HL-60 (cell line): ENCODE data around the gene GPR4.

Experiments used
- CTCF ChIP-seq: IDR thresholded peaks from one replicate; pipeline ENCODE4 v1.5.1; 2011; ENCODE audit warnings: low read length, control low read depth, inconsistent platforms; ENCODE audit not compliant: insufficient read depth
- GABPA ChIP-seq: IDR thresholded peaks from 2 replicates; pipeline ENCODE4 v1.6.1; 2012; ENCODE audit warnings: low read depth
- POLR2AphosphoS5 ChIP-seq: IDR thresholded peaks from 2 replicates; pipeline ENCODE4 v1.6.1; 2012; ENCODE audit warnings: low read depth
- REST ChIP-seq: IDR thresholded peaks from 2 replicates; pipeline ENCODE4 v1.6.1; 2012; ENCODE audit warnings: low read depth; ENCODE audit not compliant: insufficient replicate concordance
- SPI1 ChIP-seq: IDR thresholded peaks from 2 replicates; pipeline ENCODE4 v1.6.1; 2012; ENCODE audit warnings: low read depth, mild to moderate bottlenecking, borderline replicate concordance

- TF ChIP-seq CTCF: no peak
- no peak for TF ChIP-seq POLR2AphosphoS5
- no peak for TF ChIP-seq GABPA
- no peak for TF ChIP-seq REST
- no peak for TF ChIP-seq SPI1
Observed at GRCh38 chr19:45560686-45561085, 41.3 kb downstream of the GPR4 start.
